NOMO-1 (cell line): ENCODE data around the gene ZDHHC14.
A peak's percentile ranks its signal among the peaks of the same experiment; 100 is the strongest.

Experiments
- DNase-seq, 2 experiments: peaks; one replicate each; lab custom pipeline; 2025; ENCODE audit not compliant: unreplicated experiment in 2 of 2; lab: John Stamatoyannopoulos, UW

ZDHHC14 gene

GRCh38 chr6:157631838-157632614 lies 251.0 kb downstream of the ZDHHC14 start:
- DNase-seq: no peak

GRCh38 chr6:157632821-157633220 lies 251.8 kb downstream of the ZDHHC14 start:
- no peak for DNase-seq

- no peak for DNase-seq
Observed at GRCh38 chr6:157634546-157634945, 253.6 kb downstream of the ZDHHC14 start.

GRCh38 chr6:157635388-157636244 lies 254.6 kb downstream of the ZDHHC14 start:
- DNase-seq: no peak

GRCh38 chr6:157637516-157637915 lies 256.5 kb downstream of the ZDHHC14 start:
- no peak for DNase-seq

- DNase-seq: no peak
Observed at GRCh38 chr6:157637941-157638662, 257.1 kb downstream of the ZDHHC14 start.

- DNase-seq: no peak
Observed at GRCh38 chr6:157638779-157639178, 257.8 kb downstream of the ZDHHC14 start.

GRCh38 chr6:157640746-157641451 lies 259.9 kb downstream of the ZDHHC14 start:
- DNase-seq: no peak

GRCh38 chr6:157641837-157642236 lies 260.8 kb downstream of the ZDHHC14 start:
- no peak for DNase-seq

GRCh38 chr6:157642736-157643135 lies 261.7 kb downstream of the ZDHHC14 start:
- no peak for DNase-seq

GRCh38 chr6:157644043-157644810 lies 263.2 kb downstream of the ZDHHC14 start:
- no peak for DNase-seq

- DNase-seq: no peak
Observed at GRCh38 chr6:157645201-157645795, 264.3 kb downstream of the ZDHHC14 start.

GRCh38 chr6:157646012-157646411 lies 265.0 kb downstream of the ZDHHC14 start:
- DNase-seq: peak in 1 of 2 experiments; percentile 6

- DNase-seq: peak; percentile 84 to 95
Observed at GRCh38 chr6:157647261-157647915, 266.4 kb downstream of the ZDHHC14 start.

GRCh38 chr6:157648561-157648960 lies 267.6 kb downstream of the ZDHHC14 start:
- no peak for DNase-seq

- no peak for DNase-seq
Observed at GRCh38 chr6:157649311-157650260, 268.6 kb downstream of the ZDHHC14 start.

GRCh38 chr6:157650261-157650640 lies 269.3 kb downstream of the ZDHHC14 start:
- DNase-seq: no peak

GRCh38 chr6:157650801-157651200 lies 269.8 kb downstream of the ZDHHC14 start:
- no peak for DNase-seq
